Kidney epithelial cell (primary cell): Measurements from ENCODE around the gene SPATA2. TPM values are rescaled to one million over a fixed set of nuclear protein-coding genes. Genes with fewer than 3 reads are reported as not detected.

Experiments used
- total RNA-seq: library from RNA; depleted of rRNA; stranded (reverse); fragments of >200 nt; gene quantifications from 2 replicates; pipeline ENCODE4 v1.2.3, GENCODE V29; 2015

SPATA2 gene
- total RNA-seq, 1 donor from 2014 or later: 3.9 TPM

Other genes with a start within 250 kb of the SPATA2 start
- 67.6 and 68.4 TPM in 2 replicates for gene B4GALT5, start 201.7 kb downstream of the SPATA2 start, total RNA-seq
- 9.4 and 9.9 TPM in 2 replicates for gene SLC9A8, start 102.7 kb downstream of the SPATA2 start, total RNA-seq
- 138 and 216 TPM in 2 replicates for gene RNF114, start 20.9 kb upstream of the SPATA2 start, total RNA-seq
- gene SNAI1, start 67.5 kb upstream of the SPATA2 start, total RNA-seq: 1.0 TPM in 1 of 2 replicates, not detected in the other
- gene UBE2V1, start 197.6 kb upstream of the SPATA2 start, total RNA-seq: 62.0 and 62.5 TPM in 2 replicates
- gene PEDS1, start 238.2 kb upstream of the SPATA2 start, total RNA-seq: 52.1 and 57.9 TPM in 2 replicates